Mesenchymal stem cell (in vitro differentiated cells and primary cell): Measurements from ENCODE around the gene FAHD2B.
"Not testable (repeated sequence)": the region's sequence is repeated elsewhere in the genome, so short reads cannot be mapped to it uniquely, and the experiment has no call there.

Experiments used
- DNase-seq: peaks from one replicate; pipeline ENCODE4 v3.0.0-alpha.2; 2013
- H2AFZ ChIP-seq: one replicate; pipeline ENCODE4 v1.6.1; 2013; ENCODE audit warnings: low read depth, mild to moderate bottlenecking, control low read depth, inconsistent platforms, low read length, moderate library complexity
- H2AK5ac ChIP-seq: 2 replicates; pipeline ENCODE4 v1.6.1; 2013; ENCODE audit warnings: low read length, moderate library complexity, mild to moderate bottlenecking, inconsistent platforms; ENCODE audit not compliant: severe bottlenecking
- H2BK120ac ChIP-seq: one replicate; pipeline ENCODE4 v1.6.1; 2013; ENCODE audit warnings: low read depth, mild to moderate bottlenecking, inconsistent platforms, low read length, moderate library complexity
- H2BK12ac ChIP-seq, 2 experiments: one replicate each; pipeline ENCODE4 v1.6.1; 2013; ENCODE audit warnings: inconsistent platforms in 2 of 2, low read length in 2 of 2, mild to moderate bottlenecking in 2 of 2, moderate library complexity in 2 of 2, control low read depth in 1 of 2
- H2BK15ac ChIP-seq: one replicate; pipeline ENCODE4 v1.6.1; 2013; ENCODE audit warnings: mild to moderate bottlenecking, low read depth, inconsistent platforms; ENCODE audit not compliant: poor library complexity, severe bottlenecking
- H2BK5ac ChIP-seq: 2 replicates; pipeline ENCODE4 v1.6.1; 2013; ENCODE audit warnings: low read depth, mild to moderate bottlenecking, low read length, control low read depth, inconsistent platforms; ENCODE audit not compliant: poor library complexity, severe bottlenecking
- H3K14ac ChIP-seq, 2 experiments: one replicate each; pipeline ENCODE4 v1.6.1; 2013; ENCODE audit warnings: inconsistent platforms in 2 of 2, low read length in 2 of 2, control low read depth in 1 of 2, mild to moderate bottlenecking in 1 of 2, moderate library complexity in 1 of 2
- H3K18ac ChIP-seq, 2 experiments: one replicate each; pipeline ENCODE4 v1.6.1; 2013; ENCODE audit warnings: inconsistent platforms in 2 of 2, low read length in 2 of 2, control low read depth in 1 of 2, low read depth in 1 of 2, mild to moderate bottlenecking in 1 of 2
- H3K23ac ChIP-seq, 2 experiments: one replicate each; pipeline ENCODE4 v1.6.1; 2013; ENCODE audit warnings: inconsistent platforms in 2 of 2, low read length in 2 of 2, mild to moderate bottlenecking in 2 of 2, moderate library complexity in 2 of 2, control low read depth in 1 of 2
- H3K27ac ChIP-seq: 2 replicates; pipeline ENCODE4 v1.5.1; 2013; ENCODE audit warnings: mild to moderate bottlenecking, moderate library complexity, low read length, control low read depth, inconsistent platforms; ENCODE audit not compliant: poor library complexity, severe bottlenecking
- H3K27me3 ChIP-seq, 2 experiments: 2 replicates each; pipeline versions ENCODE4 v1.6.1 to v1.7.0; 2013; ENCODE audit warnings: low read length in 2 of 2, mild to moderate bottlenecking in 2 of 2, moderate library complexity in 2 of 2, control low read depth in 1 of 2, inconsistent platforms in 1 of 2; ENCODE audit not compliant: control insufficient read depth in 1 of 2, insufficient read depth in 1 of 2
- H3K36me3 ChIP-seq, 2 experiments: 2 replicates each; pipeline versions ENCODE4 v1.6.1 to v1.7.0; 2013; ENCODE audit warnings: low read length in 2 of 2, control low read depth in 1 of 2, inconsistent platforms in 1 of 2, low read depth in 1 of 2, mild to moderate bottlenecking in 1 of 2; ENCODE audit not compliant: insufficient read depth in 2 of 2, control insufficient read depth in 1 of 2
- H3K4ac ChIP-seq, 2 experiments: one replicate each; pipeline ENCODE4 v1.6.1; 2013; ENCODE audit warnings: inconsistent platforms in 2 of 2, low read length in 2 of 2, mild to moderate bottlenecking in 2 of 2, moderate library complexity in 2 of 2, control low read depth in 1 of 2, low read depth in 1 of 2
- H3K4me1 ChIP-seq: 2 replicates; pipeline ENCODE4 v1.6.1; 2013; ENCODE audit warnings: low read depth, low read length, control low read depth; ENCODE audit not compliant: control insufficient read depth, insufficient read depth
- H3K4me2 ChIP-seq: 2 replicates; pipeline ENCODE4 v1.6.1; 2013; ENCODE audit warnings: low read length, mild to moderate bottlenecking, inconsistent platforms; ENCODE audit not compliant: poor library complexity, severe bottlenecking
- H3K4me3 ChIP-seq, 2 experiments: 2 replicates each; pipeline versions ENCODE4 v1.5.1 to v1.7.0; 2013; ENCODE audit warnings: low read length in 2 of 2, mild to moderate bottlenecking in 2 of 2, control low read depth in 1 of 2, low read depth in 1 of 2; ENCODE audit not compliant: insufficient read depth in 1 of 2
- H3K79me1 ChIP-seq: replicated peaks from 2 replicates; pipeline ENCODE4 v1.6.1; 2013; ENCODE audit warnings: mild to moderate bottlenecking, control low read depth, low read length, inconsistent platforms; ENCODE audit not compliant: poor library complexity, severe bottlenecking
- H3K9ac ChIP-seq: 2 replicates; pipeline ENCODE4 v1.7.0; 2013; ENCODE audit warnings: mild to moderate bottlenecking, low read length, moderate library complexity
- H3K9me3 ChIP-seq: 2 replicates; pipeline ENCODE4 v1.7.0; 2013; ENCODE audit warnings: mild to moderate bottlenecking, low read length; ENCODE audit not compliant: control insufficient read depth
- H4K8ac ChIP-seq: one replicate; pipeline ENCODE4 v1.6.1; 2013; ENCODE audit warnings: inconsistent platforms, mild to moderate bottlenecking, low read length, moderate library complexity
- H4K91ac ChIP-seq: one replicate; pipeline ENCODE4 v1.6.1; 2013; ENCODE audit warnings: mild to moderate bottlenecking, low read length, inconsistent platforms
- WGBS: methylation state at CpG from one replicate; pipeline ENCODE4 v1.1.7; 2013; ENCODE audit warnings: mixed read lengths; 5-methylcytosine and 5-hydroxymethylcytosine counted together

Gene FAHD2B

GRCh38 chr2:97088706-97089105, 6.0 kb downstream of the FAHD2B start:
- WGBS = no CpG with 5 or more reads among the region's 1 CpG

GRCh38 chr2:97085093-97085492, 9.6 kb downstream of the FAHD2B start:
- H2BK15ac ChIP-seq, H3K79me1 ChIP-seq, H3K27me3 ChIP-seq, H3K4me1 ChIP-seq, H2AFZ ChIP-seq, H4K8ac ChIP-seq, H3K4ac ChIP-seq, H3K18ac ChIP-seq, H3K23ac ChIP-seq, H3K9me3 ChIP-seq, H3K4me2 ChIP-seq, H3K14ac ChIP-seq, H3K36me3 ChIP-seq, H2BK12ac ChIP-seq, H3K9ac ChIP-seq, H3K27ac ChIP-seq, H2AK5ac ChIP-seq, H2BK120ac ChIP-seq, H4K91ac ChIP-seq, H2BK5ac ChIP-seq, DNase-seq, H3K4me3 ChIP-seq: not testable (repeated sequence)
- WGBS = 100% methylated on average over 1 of the region's 7 CpGs

More at GRCh38 chr2:97088706-97089105, 6.0 kb downstream of the FAHD2B start:
- H2BK120ac ChIP-seq, H2BK5ac ChIP-seq, H4K8ac ChIP-seq, H3K27me3 ChIP-seq, H3K4me2 ChIP-seq, H2AK5ac ChIP-seq, H4K91ac ChIP-seq, H3K23ac ChIP-seq, H3K14ac ChIP-seq, H3K18ac ChIP-seq, H2BK12ac ChIP-seq, H2AFZ ChIP-seq, H3K4me1 ChIP-seq, H2BK15ac ChIP-seq, H3K4ac ChIP-seq, H3K36me3 ChIP-seq, H3K9ac ChIP-seq, H3K9me3 ChIP-seq, H3K79me1 ChIP-seq, DNase-seq, H3K27ac ChIP-seq, H3K4me3 ChIP-seq: not testable (repeated sequence)

- WGBS = 94% methylated on average over 7 of the region's 7 CpGs
Measured at GRCh38 chr2:97083516-97083915, 11.2 kb downstream of the FAHD2B start.

GRCh38 chr2:97082206-97082605, 12.5 kb downstream of the FAHD2B start:
- not testable (repeated sequence) for H3K9me3 ChIP-seq, H2BK120ac ChIP-seq, H4K8ac ChIP-seq, H2BK15ac ChIP-seq, DNase-seq, H3K4me1 ChIP-seq, H3K4me3 ChIP-seq, H3K79me1 ChIP-seq, H3K27me3 ChIP-seq, H3K23ac ChIP-seq, H2BK12ac ChIP-seq, H2AK5ac ChIP-seq, H4K91ac ChIP-seq, H3K36me3 ChIP-seq, H3K4me2 ChIP-seq, H2AFZ ChIP-seq, H3K9ac ChIP-seq, H2BK5ac ChIP-seq, H3K18ac ChIP-seq, H3K27ac ChIP-seq, H3K4ac ChIP-seq
- 56% methylated on average over 4 of the region's 9 CpGs for WGBS
- H3K14ac ChIP-seq = peak overlapping the region in 1 of 2 experiments; percentile 65

More at GRCh38 chr2:97083516-97083915, 11.2 kb downstream of the FAHD2B start:
- H4K91ac ChIP-seq, H3K18ac ChIP-seq, H4K8ac ChIP-seq, H3K14ac ChIP-seq, H3K79me1 ChIP-seq, H3K27me3 ChIP-seq, H2BK15ac ChIP-seq, H3K4me3 ChIP-seq, H3K36me3 ChIP-seq, DNase-seq, H2BK12ac ChIP-seq, H3K4me2 ChIP-seq, H2AK5ac ChIP-seq, H3K23ac ChIP-seq, H3K9ac ChIP-seq, H3K4ac ChIP-seq, H2BK5ac ChIP-seq, H3K4me1 ChIP-seq, H2AFZ ChIP-seq, H3K9me3 ChIP-seq, H3K27ac ChIP-seq, H2BK120ac ChIP-seq: not testable (repeated sequence)
